ENCODE measurements around the gene STX12. TPM values are rescaled to one million over a fixed set of nuclear protein-coding genes. Genes with fewer than 3 reads are reported as not detected.

Gene STX12
- total RNA-seq, 1 donor = 67.0 TPM

DNA sequence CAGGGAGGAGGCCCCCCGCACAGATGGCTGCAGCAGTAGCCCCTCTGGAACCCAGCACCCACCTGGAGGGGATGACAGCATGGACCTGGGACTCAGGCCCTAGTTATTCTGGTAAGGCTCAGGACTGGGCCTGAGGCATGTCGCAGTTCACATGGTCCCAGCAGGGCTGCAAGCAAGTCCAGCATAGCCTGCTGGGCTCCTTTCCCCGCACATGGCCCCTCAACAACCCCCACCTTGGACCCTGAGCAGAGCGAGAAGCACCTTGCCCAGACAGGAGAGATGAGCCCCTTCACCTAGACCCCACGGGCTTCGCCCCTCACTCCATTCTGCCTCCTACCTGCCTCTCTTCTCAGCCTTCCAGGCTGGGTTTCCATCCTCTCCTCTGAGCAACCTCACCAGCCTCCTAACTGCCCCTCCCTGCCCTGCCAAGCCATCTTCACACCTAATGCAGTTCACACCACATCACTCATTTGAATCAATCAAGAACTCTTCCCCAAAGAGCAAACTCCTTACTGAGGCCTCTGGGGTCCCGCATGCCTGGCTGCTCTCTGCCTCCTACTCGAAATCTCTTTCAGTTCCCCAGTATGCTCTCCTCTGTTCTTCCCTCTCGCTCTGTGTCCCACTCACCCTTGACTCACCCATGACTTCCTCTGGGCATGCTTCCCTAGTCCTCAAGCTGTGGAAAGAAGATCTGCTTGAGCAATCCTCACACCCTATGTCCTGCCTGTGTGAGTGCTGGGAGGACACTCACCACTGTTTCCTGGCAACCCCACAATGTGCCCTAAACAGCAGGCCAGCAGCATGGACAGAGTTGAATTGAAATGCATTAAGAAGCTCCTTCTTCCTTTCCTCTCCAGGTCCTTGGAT, 89.9 kb downstream of the STX12 start:
- Histone ChIP-seq H3K27me3 (ENCODE audit: insufficient read depth, low read length) (no peaks in the 10 kb centered on the region), H3K27ac (ENCODE audit: low read depth, low read length) (peak overlapping the region; percentile 98), H3K4me2 (ENCODE audit: insufficient read depth, low read length) (peak overlapping the region; percentile 73), H3K9me3 (ENCODE audit: low read depth, low read length) (no peaks in the 10 kb centered on the region), H3K4me1 (ENCODE audit: insufficient read depth, low read length) (peaks cover 20% of the 10 kb centered on the region), H3K79me2 (ENCODE audit: insufficient read depth, low read length) (no peaks in the 10 kb centered on the region), H2AFZ (ENCODE audit: low read length) (peak overlapping the region; percentile 87), H3K4me3 (ENCODE audit: insufficient read depth, low read length) (peak overlapping the region; percentile 42), H4K20me1 (ENCODE audit: insufficient read depth, low read length) (no peaks in the 10 kb centered on the region), H3K36me3 (ENCODE audit: insufficient read depth, low read length) (no peaks in the 10 kb centered on the region)
- peak; percentile 98 for DNase-seq (ENCODE audit: insufficient read length, low spot score, missing footprints)
- TF ChIP-seq, protein P1, sequence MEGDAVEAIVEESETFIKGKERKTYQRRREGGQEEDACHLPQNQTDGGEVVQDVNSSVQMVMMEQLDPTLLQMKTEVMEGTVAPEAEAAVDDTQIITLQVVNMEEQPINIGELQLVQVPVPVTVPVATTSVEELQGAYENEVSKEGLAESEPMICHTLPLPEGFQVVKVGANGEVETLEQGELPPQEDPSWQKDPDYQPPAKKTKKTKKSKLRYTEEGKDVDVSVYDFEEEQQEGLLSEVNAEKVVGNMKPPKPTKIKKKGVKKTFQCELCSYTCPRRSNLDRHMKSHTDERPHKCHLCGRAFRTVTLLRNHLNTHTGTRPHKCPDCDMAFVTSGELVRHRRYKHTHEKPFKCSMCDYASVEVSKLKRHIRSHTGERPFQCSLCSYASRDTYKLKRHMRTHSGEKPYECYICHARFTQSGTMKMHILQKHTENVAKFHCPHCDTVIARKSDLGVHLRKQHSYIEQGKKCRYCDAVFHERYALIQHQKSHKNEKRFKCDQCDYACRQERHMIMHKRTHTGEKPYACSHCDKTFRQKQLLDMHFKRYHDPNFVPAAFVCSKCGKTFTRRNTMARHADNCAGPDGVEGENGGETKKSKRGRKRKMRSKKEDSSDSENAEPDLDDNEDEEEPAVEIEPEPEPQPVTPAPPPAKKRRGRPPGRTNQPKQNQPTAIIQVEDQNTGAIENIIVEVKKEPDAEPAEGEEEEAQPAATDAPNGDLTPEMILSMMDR (IDR thresholded peaks at IDR 0.05; ENCODE audit: extremely low read depth, low read depth, low read length) = no peak

DNA sequence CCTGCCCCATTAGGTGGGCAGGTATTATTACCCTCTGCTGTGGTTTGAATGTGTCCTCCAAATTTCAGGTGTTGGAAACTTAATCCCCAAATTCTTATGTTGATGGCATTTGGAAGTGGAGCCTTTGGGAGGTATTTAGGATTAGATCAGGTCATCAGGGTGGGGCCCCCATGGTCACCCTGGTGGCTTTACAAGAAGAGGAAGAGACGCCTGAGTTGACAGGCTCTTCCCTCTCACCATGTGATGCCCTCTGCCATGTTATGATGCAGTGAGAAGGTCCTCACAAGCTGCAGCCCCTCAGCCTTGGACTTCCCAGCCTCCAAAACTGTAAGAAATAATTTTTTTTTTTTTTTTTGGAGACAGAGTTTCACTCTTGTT, 90.5 kb downstream of the STX12 start:
- no peaks in the 10 kb centered on the region for H3K9me3 ChIP-seq (ENCODE audit: low read depth, low read length)
- no peaks in the 10 kb centered on the region for H3K79me2 ChIP-seq (ENCODE audit: insufficient read depth, low read length)
- TF ChIP-seq, protein P1 (IDR thresholded peaks at IDR 0.05; ENCODE audit: extremely low read depth, low read depth, low read length) = no peak
- H2AFZ ChIP-seq (ENCODE audit: low read length) = peak overlapping the region; percentile 13
- H4K20me1 ChIP-seq (ENCODE audit: insufficient read depth, low read length) = no peaks in the 10 kb centered on the region
- H3K36me3 ChIP-seq (ENCODE audit: insufficient read depth, low read length) = no peaks in the 10 kb centered on the region
- H3K27ac ChIP-seq (ENCODE audit: low read depth, low read length) = peak overlapping the region; percentile 98
- H3K4me1 ChIP-seq (ENCODE audit: insufficient read depth, low read length) = peaks cover 20% of the 10 kb centered on the region
- DNase-seq (ENCODE audit: insufficient read length, low spot score, missing footprints) = no peak
- H3K4me3 ChIP-seq (ENCODE audit: insufficient read depth, low read length) = no peak overlapping the region
- H3K27me3 ChIP-seq (ENCODE audit: insufficient read depth, low read length) = no peaks in the 10 kb centered on the region
- H3K4me2 ChIP-seq (ENCODE audit: insufficient read depth, low read length) = peak overlapping the region; percentile 73

DNA sequence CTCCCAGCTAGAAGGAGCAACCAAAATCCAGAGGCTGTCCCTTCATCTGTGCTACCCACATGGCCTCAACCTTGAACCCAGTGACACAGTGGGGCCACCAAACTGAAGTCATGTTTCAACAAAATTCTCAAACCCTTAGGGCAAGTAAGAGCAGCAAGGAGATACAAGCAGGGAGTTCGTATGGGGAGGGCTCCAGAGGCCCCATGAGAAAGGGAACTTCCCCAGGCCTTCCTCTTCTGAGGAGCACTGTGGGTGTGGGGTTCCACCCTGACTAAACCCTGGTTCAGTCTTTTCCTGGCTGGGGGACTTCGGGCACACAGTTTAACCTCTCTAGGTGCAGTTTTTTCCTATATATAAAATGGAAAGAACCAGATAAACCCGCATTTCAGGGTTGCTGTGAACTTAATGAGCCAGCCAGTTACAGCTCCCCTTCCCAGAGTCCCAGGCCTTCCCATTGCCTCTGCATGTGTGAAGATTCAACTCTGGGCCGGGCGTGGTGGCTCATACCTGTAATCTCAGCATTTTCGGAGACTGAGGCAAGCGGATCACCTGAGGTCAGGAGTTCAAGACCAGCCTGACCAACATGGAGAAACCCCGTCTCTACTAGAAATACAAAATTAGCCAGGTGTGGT, 91.4 kb downstream of the STX12 start:
- no peaks in the 10 kb centered on the region for H3K36me3 ChIP-seq (ENCODE audit: insufficient read depth, low read length)
- H3K27me3 ChIP-seq (ENCODE audit: insufficient read depth, low read length) = no peaks in the 10 kb centered on the region
- no peaks in the 10 kb centered on the region for H3K79me2 ChIP-seq (ENCODE audit: insufficient read depth, low read length)
- H3K4me2 ChIP-seq (ENCODE audit: insufficient read depth, low read length) = no peak overlapping the region
- H4K20me1 ChIP-seq (ENCODE audit: insufficient read depth, low read length) = no peaks in the 10 kb centered on the region
- peak; percentile 67 for DNase-seq (ENCODE audit: insufficient read length, low spot score, missing footprints)
- TF ChIP-seq, protein P1 (IDR thresholded peaks at IDR 0.05; ENCODE audit: extremely low read depth, low read depth, low read length) = no peak
- no peak overlapping the region for H3K4me3 ChIP-seq (ENCODE audit: insufficient read depth, low read length)
- H3K4me1 ChIP-seq (ENCODE audit: insufficient read depth, low read length) = peaks cover 20% of the 10 kb centered on the region
- peak overlapping the region; percentile 98 for H3K27ac ChIP-seq (ENCODE audit: low read depth, low read length)
- H3K9me3 ChIP-seq (ENCODE audit: low read depth, low read length) = no peaks in the 10 kb centered on the region
- H2AFZ ChIP-seq (ENCODE audit: low read length) = peak overlapping the region; percentile 81

DNA sequence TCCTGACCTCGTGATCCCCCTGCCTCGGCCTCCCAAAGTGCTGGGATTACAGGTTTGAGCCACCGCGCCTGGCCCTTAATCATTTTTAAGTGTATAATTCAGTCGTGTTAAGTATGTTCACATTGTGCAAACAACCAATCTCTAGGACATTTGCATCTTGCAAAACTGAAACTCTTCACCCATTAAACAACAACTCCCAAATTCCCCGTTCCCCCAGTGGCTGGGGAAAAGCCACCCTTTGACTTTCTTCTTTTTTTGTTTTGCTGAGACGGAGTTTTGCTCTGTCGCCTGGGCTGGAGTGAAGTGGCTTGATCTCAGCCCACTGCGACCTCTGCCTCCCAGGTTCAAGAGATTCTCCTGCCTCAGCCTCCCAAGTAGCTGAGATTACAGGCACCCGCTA, 92.8 kb downstream of the STX12 start:
- H2AFZ ChIP-seq (ENCODE audit: low read length) = no peak overlapping the region
- H3K4me2 ChIP-seq (ENCODE audit: insufficient read depth, low read length) = no peak overlapping the region
- no peaks in the 10 kb centered on the region for H3K27me3 ChIP-seq (ENCODE audit: insufficient read depth, low read length)
- TF ChIP-seq, protein P1 (IDR thresholded peaks at IDR 0.05; ENCODE audit: extremely low read depth, low read depth, low read length) = no peak
- H3K79me2 ChIP-seq (ENCODE audit: insufficient read depth, low read length) = no peaks in the 10 kb centered on the region
- DNase-seq (ENCODE audit: insufficient read length, low spot score, missing footprints) = no peak
- H3K9me3 ChIP-seq (ENCODE audit: low read depth, low read length) = no peaks in the 10 kb centered on the region
- no peaks in the 10 kb centered on the region for H3K36me3 ChIP-seq (ENCODE audit: insufficient read depth, low read length)
- H4K20me1 ChIP-seq (ENCODE audit: insufficient read depth, low read length) = no peaks in the 10 kb centered on the region
- no peak overlapping the region for H3K27ac ChIP-seq (ENCODE audit: low read depth, low read length)
- peaks cover 20% of the 10 kb centered on the region for H3K4me1 ChIP-seq (ENCODE audit: insufficient read depth, low read length)
- H3K4me3 ChIP-seq (ENCODE audit: insufficient read depth, low read length) = no peak overlapping the region
